ENCODE data around the gene CGB7.
"Not testable (repeated sequence)": the region's sequence is repeated elsewhere in the genome, so short reads cannot be mapped to it uniquely, and the experiment has no call there.

GRCh38 chr19:49056902-49057596 is 500 bp downstream of the CGB7 start:
- not testable (repeated sequence) for TF ChIP-seq CTCF (IDR thresholded peaks at IDR 0.05); EZH2 (IDR thresholded peaks at IDR 0.05; ENCODE audit: borderline replicate concordance, insufficient read depth, low read depth, low read length, poor library complexity, severe bottlenecking)
